B cell (primary cell): ENCODE data around the gene WNT6. TPM values are rescaled to one million over a fixed set of nuclear protein-coding genes. Genes with fewer than 3 reads are reported as not detected.
A peak's percentile ranks its signal among the peaks of the same experiment; 100 is the strongest.

Source experiments
- ATAC-seq: fragments of 200-7000 bp; cut with Tn5 transposase; one replicate; pipeline ENCODE4 v1.10.0; 2021; ENCODE audit warnings: low read depth, mild to moderate bottlenecking, moderate number of reproducible peaks, moderate library complexity
- CTCF ChIA-PET: fragments of 350-600 bp; sonication (Branson Sonifier 250); formaldehyde crosslinking; loops from one replicate; lab custom pipeline; 2021; ENCODE audit warnings: antibody characterized with exemption, inconsistent platforms; lab: Charles Lee
- POLR2A ChIA-PET: fragments of 350-600 bp; sonication (Branson Sonifier 250); formaldehyde crosslinking; loops from one replicate; lab custom pipeline; 2021; ENCODE audit warnings: antibody characterized with exemption; lab: Charles Lee
- DNase-seq: peaks from one replicate; pipeline ENCODE4 v3.0.0; 2013
- H2AFZ ChIP-seq: 2 replicates; pipeline ENCODE4 v1.6.1; 2012; ENCODE audit warnings: mild to moderate bottlenecking, low read depth, low read length; ENCODE audit not compliant: insufficient read depth, poor library complexity, severe bottlenecking
- H3K27ac ChIP-seq, 2 donors: 1 replicate in 1 of 2; 2 replicates in 1 of 2; pipeline ENCODE4 v1.5.1; 2012 to 2013; ENCODE audit warnings: low read length in 2 of 2, mild to moderate bottlenecking in 2 of 2, moderate library complexity in 1 of 2
- H3K27me3 ChIP-seq, 4 experiments: fragments of 200-600 bp in 1 of 4; sonication (generic) in 1 of 4; replicated peaks in 1 of 4; 1 replicate in 2 of 4; 2 replicates in 2 of 4; pipeline versions ENCODE4 v1.6.1 to v1.7.0; 2013 to 2016; ENCODE audit warnings: low read length in 3 of 4, mild to moderate bottlenecking in 2 of 4, mixed read lengths in 1 of 4, moderate library complexity in 1 of 4; ENCODE audit not compliant: insufficient read depth in 4 of 4, control insufficient read depth in 3 of 4; ENCODE audit errors: control extremely low read depth in 1 of 4
- H3K36me3 ChIP-seq, 2 experiments: replicated peaks in 1 of 2; 1 replicate in 1 of 2; 2 replicates in 1 of 2; pipeline versions ENCODE4 v1.6.1 to v1.7.1; 2013; ENCODE audit warnings: low read length in 1 of 2; ENCODE audit not compliant: insufficient read depth in 2 of 2, control insufficient read depth in 1 of 2; ENCODE audit errors: control extremely low read depth in 1 of 2, extremely low read depth in 1 of 2
- H3K4me1 ChIP-seq, 2 donors: fragments of 200-600 bp in 1 of 2; sonication (generic) in 1 of 2; 1 replicate in 1 of 2; 2 replicates in 1 of 2; pipeline versions ENCODE4 v1.5.1 to v1.6.1; 2013 to 2017; ENCODE audit warnings: low read length in 2 of 2; ENCODE audit not compliant: control insufficient read depth in 2 of 2, insufficient read depth in 2 of 2
- H3K4me2 ChIP-seq: replicated peaks from 2 replicates; pipeline ENCODE3; 2012; ENCODE audit warnings: mild to moderate bottlenecking, low read depth, low read length; ENCODE audit not compliant: poor library complexity, severe bottlenecking
- H3K4me3 ChIP-seq, 5 experiments: fragments of 200-600 bp in 1 of 5; sonication (generic) in 1 of 5; 1 replicate in 3 of 5; 2 replicates in 2 of 5; pipeline versions ENCODE4 v1.5.1 to v1.7.0; 2011 to 2016; ENCODE audit warnings: low read length in 4 of 5, mild to moderate bottlenecking in 4 of 5, low read depth in 2 of 5, control low read depth in 1 of 5, moderate library complexity in 1 of 5; ENCODE audit not compliant: insufficient read depth in 1 of 5; ENCODE audit errors: control extremely low read depth in 1 of 5, extremely low read depth in 1 of 5
- H3K79me2 ChIP-seq: fragments of 200-600 bp; sonication (generic); one replicate; pipeline ENCODE4 v1.6.0; 2016; ENCODE audit warnings: low read length; ENCODE audit not compliant: control insufficient read depth, insufficient read depth
- H3K9ac ChIP-seq: fragments of 200-600 bp; sonication (generic); 2 replicates; pipeline ENCODE4 v1.6.1; 2017; ENCODE audit warnings: mild to moderate bottlenecking, low read length, moderate library complexity
- H3K9me3 ChIP-seq, 3 donors: one replicate each; pipeline versions ENCODE4 v1.6.1 to v1.7.1; 2013; ENCODE audit warnings: low read length in 2 of 3; ENCODE audit not compliant: control insufficient read depth in 2 of 3, insufficient read depth in 1 of 3; ENCODE audit errors: control extremely low read depth in 1 of 3
- H4K20me1 ChIP-seq: 2 replicates; pipeline ENCODE4 v1.6.0; 2012; ENCODE audit warnings: mild to moderate bottlenecking, low read length; ENCODE audit not compliant: insufficient read depth, control insufficient read depth, poor library complexity, severe bottlenecking
- H3K27ac Mint-ChIP-seq: one replicate; pipeline ENCODE4 v1.8.0; 2021; ENCODE audit warnings: mixed read lengths
- H3K27me3 Mint-ChIP-seq: one replicate; pipeline ENCODE4 v1.8.0; 2021; ENCODE audit warnings: mixed read lengths
- H3K4me1 Mint-ChIP-seq: one replicate; pipeline ENCODE4 v1.8.0; 2021; ENCODE audit warnings: mixed read lengths
- H3K4me3 Mint-ChIP-seq: one replicate; pipeline ENCODE4 v1.8.0; 2021; ENCODE audit warnings: mixed read lengths
- H3K9me3 Mint-ChIP-seq: one replicate; pipeline ENCODE4 v1.8.0; 2022; ENCODE audit warnings: mixed read lengths; ENCODE audit not compliant: insufficient read depth
- CTCF ChIP-seq: fragments of 200-600 bp; IDR thresholded peaks from one replicate; pipeline ENCODE4 v1.8.0; 2022; ENCODE audit warnings: antibody characterized with exemption, mild to moderate bottlenecking
- EZH2 ChIP-seq: IDR thresholded peaks from 2 replicates; pipeline ENCODE4 v1.6.1; 2012; ENCODE audit warnings: borderline replicate concordance, low read depth, mild to moderate bottlenecking, moderate library complexity, low read length; ENCODE audit not compliant: insufficient read depth, poor library complexity, severe bottlenecking
- WGBS: methylation state at CpG from one replicate; pipeline ENCODE4 v1.1.5; 2013; ENCODE audit warnings: missing lambda C conversion rate; ENCODE audit not compliant: insufficient coverage; 5-methylcytosine and 5-hydroxymethylcytosine counted together
- intact Hi-C: fragments of 100-400 bp; cut with micrococcal nuclease; formaldehyde crosslinking; loops from one replicate; pipeline ENCODE4 v1.10.0; 2022
- polyA plus RNA-seq: library from polyadenylated mRNA; depleted of rRNA; stranded (reverse); fragments of >200 nt; gene quantifications from 2 replicates; pipeline ENCODE4 v1.2.3, GENCODE V29; 2012
- total RNA-seq, 2 donors: library from RNA; stranded (reverse); fragments of 120-200 nt in 1 of 2; gene quantifications; 1 replicate in 1 of 2; 2 replicates in 1 of 2; pipeline versions ENCODE4 v1.2.3 to v1.2.4, GENCODE V29; 2013 to 2022

WNT6 gene
- total and polyA plus RNA-seq, 2 donors (not counting 1 experiment from before 2014, with no cell fraction given), result 0.84 to 2.0 TPM

DNA sequence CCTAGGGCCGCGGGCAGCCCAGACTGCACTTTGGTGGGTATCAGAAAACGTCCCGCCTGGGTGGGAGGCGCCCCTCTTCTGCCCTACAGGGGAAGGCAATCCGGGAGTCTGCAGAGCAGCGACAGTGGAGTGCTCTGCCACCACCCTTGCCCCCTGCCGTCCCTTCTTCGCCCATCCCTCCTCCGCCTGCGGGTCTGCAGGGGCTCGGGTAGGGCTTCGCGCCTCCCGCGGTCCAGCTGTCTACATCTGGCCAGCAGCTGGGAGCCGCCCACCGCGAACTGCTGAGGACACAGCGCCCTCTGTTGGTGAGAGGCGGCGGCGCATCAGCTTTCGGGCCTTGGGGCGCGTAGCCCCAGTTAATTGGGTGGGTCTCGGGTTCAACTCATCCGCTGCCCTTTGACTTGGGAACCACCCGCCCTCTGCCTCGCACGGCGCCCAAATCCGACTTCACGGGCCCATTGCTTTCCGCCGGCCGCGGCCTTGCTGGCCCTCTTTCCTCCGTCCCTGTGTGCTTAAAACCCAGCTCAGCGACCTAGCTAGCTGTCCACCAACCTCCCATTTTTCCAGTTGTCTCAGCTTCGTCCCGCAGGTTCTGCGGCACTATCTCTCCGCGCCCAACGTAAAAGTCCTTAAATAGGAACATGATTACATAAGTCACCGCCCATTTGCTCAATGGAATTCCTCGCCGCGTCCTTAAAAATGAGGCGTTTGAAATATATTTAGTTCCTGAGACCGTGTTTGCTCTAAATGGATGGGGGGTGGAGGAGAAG is 38.7 kb downstream of the WNT6 start:
- H2AFZ ChIP-seq, result no peak overlapping the region
- Mint-ChIP-seq H3K9me3 (no peaks in the 10 kb centered on the region), H3K27me3 (peaks cover 31% of the 10 kb centered on the region), H3K4me1 (peaks cover 48% of the 10 kb centered on the region), H3K4me3 (peak overlapping the region; percentile 87), H3K27ac (peak overlapping the region; percentile 91)
- H3K4me3 ChIP-seq, result peak overlapping the region in 4 of 5 experiments; percentile 66 to 68 (median 68)
- no peaks in the 10 kb centered on the region for H3K36me3 ChIP-seq
- no peaks in the 10 kb centered on the region for H4K20me1 ChIP-seq
- H3K79me2 ChIP-seq, result no peaks in the 10 kb centered on the region
- H3K4me2 ChIP-seq, result peak overlapping the region; percentile 88
- H3K27ac ChIP-seq, result no peak overlapping the region
- POLR2A ChIA-PET, result interaction anchor here (0.6 to 9.4 kb wide), 8 partner anchors 11 to 499 kb away, joined by 3 to 490 read pairs (median 6); partner anchors contain the start of genes BCS1L, CTDSP1, WNT10A and ZNF142
- ATAC-seq (peak; percentile 18), DNase-seq (peak; percentile 87)
- no peak for TF ChIP-seq EZH2
- peak; percentile 99 for TF ChIP-seq CTCF
- CTCF ChIA-PET, result interaction anchor here (0.6 to 21.8 kb wide), 30 partner anchors 10 to 397 kb away, joined by 3 to 1627 read pairs (median 4); partner anchors contain the start of genes CDK5R2, WNT10A, WNT6 and ZFAND2B
- peaks cover 47 to 54% of the 10 kb centered on the region in 2 donors for H3K4me1 ChIP-seq
- intact Hi-C loops, result loop anchor here (1.0 to 5.0 kb wide), 7 partner anchors 22 to 489 kb away; partner anchors contain the start of genes BCS1L, DNPEP, NHEJ1 and TTLL4
- H3K27me3 ChIP-seq, result peaks cover 0 to 28% (median 18%) of the 10 kb centered on the region in 4 experiments
- peak overlapping the region; percentile 92 for H3K9ac ChIP-seq
- 4% methylated on average over 42 of the region's 52 CpGs for WGBS
- H3K9me3 ChIP-seq, result peaks cover 0 to under 1% (median 0%) of the 10 kb centered on the region in 3 donors
